ENCODE measurements around the gene SLC29A2.

DNA sequence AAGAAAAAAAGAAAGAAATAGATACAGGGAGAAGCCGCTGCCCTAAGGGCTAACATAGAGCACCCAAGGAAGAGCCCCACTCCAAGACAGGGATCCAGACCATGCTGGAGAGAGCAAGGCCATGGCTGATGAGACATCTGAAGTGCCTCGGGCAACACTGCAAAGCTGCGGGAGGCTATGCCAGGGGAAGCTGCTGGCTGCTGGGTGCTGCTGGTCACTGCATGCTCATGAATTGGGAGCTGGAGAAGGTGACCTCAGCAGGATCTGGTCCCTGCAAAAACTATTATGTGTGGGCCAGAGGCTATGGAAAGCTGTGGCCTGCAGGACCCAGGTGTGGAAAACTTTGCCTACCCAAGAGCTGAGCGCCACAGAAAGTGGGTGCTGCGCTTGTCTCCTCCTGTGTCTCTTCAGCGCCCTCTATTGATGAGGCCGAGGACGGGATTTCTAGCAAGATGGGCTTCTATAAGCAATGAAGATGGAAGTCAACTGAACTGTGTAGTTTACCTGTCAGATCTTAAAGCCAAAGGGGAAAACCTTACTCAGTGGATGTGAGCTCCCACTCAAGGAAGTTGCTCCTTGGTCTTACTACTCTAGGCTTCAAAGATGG lies 17.3 kb upstream of the SLC29A2 start:
- TF ChIP-seq, protein P1, sequence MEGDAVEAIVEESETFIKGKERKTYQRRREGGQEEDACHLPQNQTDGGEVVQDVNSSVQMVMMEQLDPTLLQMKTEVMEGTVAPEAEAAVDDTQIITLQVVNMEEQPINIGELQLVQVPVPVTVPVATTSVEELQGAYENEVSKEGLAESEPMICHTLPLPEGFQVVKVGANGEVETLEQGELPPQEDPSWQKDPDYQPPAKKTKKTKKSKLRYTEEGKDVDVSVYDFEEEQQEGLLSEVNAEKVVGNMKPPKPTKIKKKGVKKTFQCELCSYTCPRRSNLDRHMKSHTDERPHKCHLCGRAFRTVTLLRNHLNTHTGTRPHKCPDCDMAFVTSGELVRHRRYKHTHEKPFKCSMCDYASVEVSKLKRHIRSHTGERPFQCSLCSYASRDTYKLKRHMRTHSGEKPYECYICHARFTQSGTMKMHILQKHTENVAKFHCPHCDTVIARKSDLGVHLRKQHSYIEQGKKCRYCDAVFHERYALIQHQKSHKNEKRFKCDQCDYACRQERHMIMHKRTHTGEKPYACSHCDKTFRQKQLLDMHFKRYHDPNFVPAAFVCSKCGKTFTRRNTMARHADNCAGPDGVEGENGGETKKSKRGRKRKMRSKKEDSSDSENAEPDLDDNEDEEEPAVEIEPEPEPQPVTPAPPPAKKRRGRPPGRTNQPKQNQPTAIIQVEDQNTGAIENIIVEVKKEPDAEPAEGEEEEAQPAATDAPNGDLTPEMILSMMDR (IDR thresholded peaks at IDR 0.05; ENCODE audit: low read depth, low read length, missing input control), result peak; percentile 61
- TF ChIP-seq TAF1 (conservative IDR thresholded peaks at IDR 0.05) (no peak), RAD21 (IDR thresholded peaks at IDR 0.05) (peak; percentile 72 to 74), YY1 (IDR thresholded peaks at IDR 0.05) (no peak), HNF4A (conservative IDR thresholded peaks at IDR 0.05) (no peak), JUND (IDR thresholded peaks at IDR 0.05) (no peak)
- TF ChIP-seq, protein P2, sequence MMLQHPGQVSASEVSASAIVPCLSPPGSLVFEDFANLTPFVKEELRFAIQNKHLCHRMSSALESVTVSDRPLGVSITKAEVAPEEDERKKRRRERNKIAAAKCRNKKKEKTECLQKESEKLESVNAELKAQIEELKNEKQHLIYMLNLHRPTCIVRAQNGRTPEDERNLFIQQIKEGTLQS (IDR thresholded peaks at IDR 0.05), result no peak
- TF ChIP-seq, protein P3, sequence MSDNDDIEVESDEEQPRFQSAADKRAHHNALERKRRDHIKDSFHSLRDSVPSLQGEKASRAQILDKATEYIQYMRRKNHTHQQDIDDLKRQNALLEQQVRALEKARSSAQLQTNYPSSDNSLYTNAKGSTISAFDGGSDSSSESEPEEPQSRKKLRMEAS (IDR thresholded peaks at IDR 0.05), result no peak

All from liver (tissue), 3 donors.